CD4-positive, CD25-positive, alpha-beta regulatory T cell (primary cell): ENCODE results near the gene TMEM116. TPM values are rescaled to one million over a fixed set of nuclear protein-coding genes. Genes with fewer than 3 reads are reported as not detected.
A peak's percentile ranks its signal among the peaks of the same experiment; 100 is the strongest.
"Not testable (repeated sequence)": the region's sequence is repeated elsewhere in the genome, so short reads cannot be mapped to it uniquely, and the experiment has no call there.

ENCODE experiments used
- ATAC-seq, 2 donors: fragments of 150-1000 bp; cut with Tn5 transposase; one replicate each; pipeline ENCODE4 v1.10.0; 2021; ENCODE audit warnings: low read depth in 2 of 2, moderate number of reproducible peaks in 2 of 2, moderate library complexity in 1 of 2
- DNase-seq, 3 donors: peaks; one replicate each; pipeline versions ENCODE4 v3.0.0 to v3.0.0-alpha.2; 2012 to 2022; ENCODE audit warnings: mixed read lengths in 1 of 3
- H3K27ac ChIP-seq: one replicate; pipeline ENCODE4 v1.7.0; 2013; ENCODE audit warnings: mild to moderate bottlenecking, low read length; ENCODE audit not compliant: insufficient read depth, poor library complexity, severe bottlenecking
- H3K27me3 ChIP-seq: one replicate; pipeline ENCODE4 v1.7.0; 2013; ENCODE audit warnings: low read length; ENCODE audit not compliant: control insufficient read depth, insufficient read depth
- H3K36me3 ChIP-seq: one replicate; pipeline ENCODE4 v1.7.0; 2013; ENCODE audit warnings: mild to moderate bottlenecking, low read length, moderate library complexity; ENCODE audit not compliant: control insufficient read depth, insufficient read depth
- H3K4me1 ChIP-seq: 2 replicates; pipeline ENCODE4 v1.7.0; 2013; ENCODE audit warnings: mild to moderate bottlenecking, low read length; ENCODE audit not compliant: insufficient read depth, control insufficient read depth, poor library complexity, severe bottlenecking
- H3K4me3 ChIP-seq: one replicate; pipeline ENCODE4 v1.7.0; 2013; ENCODE audit warnings: low read depth, mild to moderate bottlenecking, low read length, moderate library complexity
- H3K9me3 ChIP-seq, 2 experiments: 1 replicate in 1 of 2; 2 replicates in 1 of 2; pipeline ENCODE4 v1.7.0; 2013; ENCODE audit warnings: low read length in 2 of 2, mild to moderate bottlenecking in 1 of 2, moderate library complexity in 1 of 2; ENCODE audit not compliant: control insufficient read depth in 2 of 2
- H3K27ac Mint-ChIP-seq, 3 donors: one replicate each; pipeline ENCODE4 v1.8.0; 2020 to 2022; ENCODE audit warnings: mild to moderate bottlenecking in 3 of 3, mixed read lengths in 3 of 3, moderate library complexity in 2 of 3
- H3K27me3 Mint-ChIP-seq: one replicate; pipeline ENCODE4 v1.8.0; 2022; ENCODE audit warnings: mild to moderate bottlenecking, mixed read lengths
- H3K36me3 Mint-ChIP-seq: one replicate; pipeline ENCODE4 v1.8.0; 2020; ENCODE audit warnings: mixed read lengths
- H3K4me1 Mint-ChIP-seq, 4 donors: one replicate each; pipeline ENCODE4 v1.8.0; 2020 to 2022; ENCODE audit warnings: mixed read lengths in 4 of 4, mild to moderate bottlenecking in 1 of 4
- H3K4me3 Mint-ChIP-seq, 4 donors: one replicate each; pipeline ENCODE4 v1.8.0; 2020 to 2022; ENCODE audit warnings: mild to moderate bottlenecking in 4 of 4, mixed read lengths in 4 of 4, moderate library complexity in 3 of 4
- H3K9me3 Mint-ChIP-seq, 7 donors: one replicate each; pipeline ENCODE4 v1.8.0; 2020 to 2022; ENCODE audit warnings: mixed read lengths in 7 of 7, mild to moderate bottlenecking in 3 of 7, moderate library complexity in 2 of 7
- polyA plus RNA-seq, 4 donors: library from polyadenylated mRNA; unstranded; fragments of 300-500 nt; fragmentation: Illumina TruSeq; gene quantifications; one replicate each; pipeline ENCODE4 v1.2.3, GENCODE V29; 2021
- total RNA-seq: library from RNA; stranded (reverse); gene quantifications from one replicate; pipeline ENCODE4 v1.2.3, GENCODE V29; 2022

Gene TMEM116
- total RNA-seq (20.2 TPM), polyA plus RNA-seq (10 to 100 TPM; 25.2 to 38.4 (median 30.7) TPM)

DNA sequence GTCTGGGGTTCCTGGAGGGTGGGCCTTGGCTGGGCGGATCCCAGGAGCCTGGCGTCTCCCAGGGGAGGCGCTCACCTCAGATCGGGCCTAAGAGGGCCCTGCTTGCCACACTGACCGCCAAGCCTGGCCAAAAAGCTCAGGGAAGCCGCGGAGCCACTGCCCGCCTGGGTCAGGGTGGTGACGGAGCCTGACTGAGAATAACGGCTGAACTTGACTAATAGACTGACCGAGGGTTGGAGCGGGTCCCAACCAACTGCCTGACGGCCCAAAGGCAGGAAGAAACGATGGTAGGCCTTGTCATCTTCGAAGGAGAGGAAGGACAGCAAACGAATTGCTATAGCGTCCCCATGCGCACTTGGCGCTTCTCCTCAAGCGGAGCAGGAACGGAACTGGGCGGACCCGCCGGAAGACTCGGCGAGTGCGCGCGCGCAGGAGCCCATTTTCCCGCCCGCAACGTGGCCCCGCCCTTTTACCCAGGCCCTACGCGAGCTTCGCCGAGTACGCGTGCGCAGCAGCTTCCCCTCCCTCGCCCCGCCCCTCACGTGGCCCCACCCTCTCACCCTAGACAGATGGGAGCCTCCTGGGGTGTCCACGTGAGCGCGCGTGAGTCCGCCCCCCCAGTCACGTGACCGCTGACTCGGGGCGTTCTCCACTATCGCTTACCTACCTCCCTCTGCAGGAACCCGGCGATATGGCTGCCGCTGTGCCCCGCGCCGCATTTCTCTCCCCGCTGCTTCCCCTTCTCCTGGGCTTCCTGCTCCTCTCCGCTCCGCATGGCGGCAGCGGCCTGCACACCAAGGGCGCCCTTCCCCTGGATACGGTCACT is at the start of gene TMEM116, which contains the start of gene ERP29:
TMEM116 (minus strand) TSS at position 391 of the 826 bp plus-strand sequence. CDS start 7,895 bp downstream, outside the sequence.
ERP29 (plus strand) TSS at position 652 of the 826 bp plus-strand sequence; CDS start at position 692, 40 bp downstream.
- no peaks in the 10 kb centered on the region for H3K27me3 Mint-ChIP-seq
- H3K36me3 Mint-ChIP-seq = peaks cover 26% of the 10 kb centered on the region
- Histone ChIP-seq H3K27ac (peak within 1 kb of the TSS; percentile 98), H3K4me1 (peaks cover 52% of the 10 kb centered on the region), H3K9me3 (no peaks in the 10 kb centered on the region), H3K36me3 (peaks cover 19% of the 10 kb centered on the region), H3K27me3 (no peaks in the 10 kb centered on the region), H3K4me3 (peak within 1 kb of the TSS; percentile 84)
- ATAC-seq (peak; percentile 87 to 89), DNase-seq (peak; percentile 99 to 100 (median 99))
- H3K4me1 Mint-ChIP-seq = peaks cover 28 to 73% (median 46%) of the 10 kb centered on the region in 4 donors
- peaks cover 0 to 5% (median 4%) of the 10 kb centered on the region in 7 donors for H3K9me3 Mint-ChIP-seq
- H3K4me3 Mint-ChIP-seq = peak within 1 kb of the TSS; percentile 94 to 95 (median 94)
- peak within 1 kb of the TSS; percentile 95 to 99 (median 96) for H3K27ac Mint-ChIP-seq

DNA sequence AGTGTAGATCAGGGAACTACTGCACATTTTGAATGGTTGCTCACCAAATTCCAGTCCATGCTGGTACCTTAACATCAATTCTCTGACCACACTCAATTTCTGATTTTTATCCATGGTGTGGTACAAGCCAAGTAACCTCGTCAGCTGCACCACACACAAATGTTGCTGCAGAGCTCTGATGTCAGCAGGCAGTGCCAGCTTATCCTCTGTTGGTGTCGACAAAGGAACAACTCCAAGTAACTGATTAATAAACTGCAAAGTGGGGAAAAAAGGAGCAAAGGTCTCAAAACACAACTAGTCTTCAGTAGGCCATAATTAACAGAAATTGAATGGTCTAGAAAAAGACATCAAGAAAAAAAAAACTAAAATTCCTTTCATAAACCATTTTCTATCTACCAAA is 48.2 kb upstream of the TMEM116 start:
- Histone ChIP-seq H3K36me3 (peaks cover 54% of the 10 kb centered on the region), H3K27me3 (no peaks in the 10 kb centered on the region), H3K27ac (no peak overlapping the region), H3K4me1 (no peaks in the 10 kb centered on the region), H3K4me3 (no peak overlapping the region), H3K9me3 (no peaks in the 10 kb centered on the region)
- Mint-ChIP-seq H3K9me3 (no peaks in the 10 kb centered on the region), H3K36me3 (peaks cover 35% of the 10 kb centered on the region), H3K4me3 (no peak overlapping the region), H3K27me3 (no peaks in the 10 kb centered on the region), H3K4me1 (peaks cover 0 to 5% (median 0%) of the 10 kb centered on the region in 4 donors), H3K27ac (no peak overlapping the region)
- no peak for ATAC-seq
- DNase-seq = no peak

DNA sequence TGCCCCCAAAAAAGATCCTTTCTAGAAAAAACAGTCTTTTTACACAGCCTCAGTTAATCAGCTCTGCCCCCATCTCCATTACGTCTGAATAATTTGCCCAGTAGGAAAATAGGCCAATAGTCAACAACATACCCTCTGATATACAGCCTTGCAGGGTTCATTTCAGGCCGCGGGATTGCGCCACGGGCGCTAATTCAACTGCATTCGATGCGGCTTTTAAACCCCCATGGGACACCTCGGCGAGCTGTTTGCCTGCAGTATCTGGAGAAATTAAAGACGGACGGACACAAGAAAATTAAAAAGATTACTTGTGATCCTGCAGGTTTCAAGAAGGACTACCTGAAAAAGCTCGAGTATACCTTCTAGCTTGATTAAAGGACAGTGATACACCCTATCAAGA is 36.4 kb upstream of the TMEM116 start:
- Mint-ChIP-seq H3K27me3 (no peaks in the 10 kb centered on the region), H3K9me3 (no peaks in the 10 kb centered on the region), H3K4me3 (no peak overlapping the region), H3K4me1 (peaks cover 2 to 8% (median 7%) of the 10 kb centered on the region in 4 donors), H3K27ac (no peak overlapping the region), H3K36me3 (peaks cover 43% of the 10 kb centered on the region)
- ATAC-seq (no peak), DNase-seq (no peak)
- Histone ChIP-seq H3K9me3 (no peaks in the 10 kb centered on the region), H3K36me3 (peaks cover 84% of the 10 kb centered on the region), H3K4me3 (no peak overlapping the region), H3K27ac (no peak overlapping the region), H3K4me1 (no peaks in the 10 kb centered on the region), H3K27me3 (no peaks in the 10 kb centered on the region)

DNA sequence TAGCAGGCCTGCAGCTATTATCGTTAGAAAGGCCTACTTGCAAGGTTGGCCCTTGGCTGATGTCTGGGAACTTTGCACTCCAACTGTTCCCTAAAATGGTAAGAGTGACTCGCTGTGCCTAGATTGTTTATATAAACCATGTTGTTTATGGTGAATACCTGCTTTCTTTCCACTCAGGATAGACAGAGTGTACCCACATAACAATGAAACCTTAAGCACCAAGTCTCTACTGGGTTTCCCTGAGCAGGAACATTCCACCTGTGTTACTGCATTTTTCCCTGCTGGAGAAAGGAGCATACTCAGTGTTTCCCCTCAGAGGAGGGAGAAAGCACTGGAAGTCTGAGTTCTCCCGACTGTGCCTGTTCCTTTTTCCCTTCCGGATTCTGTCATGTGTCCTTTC is 33.0 kb upstream of the TMEM116 start:
- no peaks in the 10 kb centered on the region for H3K9me3 Mint-ChIP-seq
- peak overlapping the region in 1 of 3 donors; percentile 95 for H3K27ac Mint-ChIP-seq
- no peak overlapping the region for H3K27ac ChIP-seq
- H3K27me3 ChIP-seq = no peaks in the 10 kb centered on the region
- H3K36me3 Mint-ChIP-seq = peaks cover 39% of the 10 kb centered on the region
- peaks cover 2 to 7% (median 3%) of the 10 kb centered on the region in 4 donors for H3K4me1 Mint-ChIP-seq
- H3K9me3 ChIP-seq = no peaks in the 10 kb centered on the region
- no peak for ATAC-seq
- no peaks in the 10 kb centered on the region for H3K27me3 Mint-ChIP-seq
- no peaks in the 10 kb centered on the region for H3K4me1 ChIP-seq
- no peak for DNase-seq
- no peak overlapping the region for H3K4me3 ChIP-seq
- H3K36me3 ChIP-seq = peaks cover 77% of the 10 kb centered on the region
- no peak overlapping the region for H3K4me3 Mint-ChIP-seq

DNA sequence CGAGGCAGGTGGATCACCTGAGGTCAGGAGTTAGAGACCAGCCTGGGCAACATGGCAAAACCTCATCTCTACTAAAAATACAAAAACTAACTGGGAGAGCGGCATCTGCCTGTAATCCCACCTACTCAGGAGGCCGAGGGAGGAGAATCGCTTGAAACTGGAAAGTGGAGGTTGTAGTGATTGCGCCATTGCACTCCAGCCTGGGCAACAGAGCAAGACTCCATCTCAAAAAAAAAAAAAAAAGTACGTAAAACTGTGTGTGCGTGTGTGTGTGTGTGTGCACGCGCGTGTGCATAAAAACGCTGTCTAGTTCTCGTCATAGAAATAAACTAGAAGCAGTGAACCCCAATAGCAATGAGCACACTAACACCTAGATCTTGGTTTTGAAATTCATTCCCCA is 23.6 kb upstream of the TMEM116 start:
- H3K36me3 ChIP-seq = peaks cover 80% of the 10 kb centered on the region

DNA sequence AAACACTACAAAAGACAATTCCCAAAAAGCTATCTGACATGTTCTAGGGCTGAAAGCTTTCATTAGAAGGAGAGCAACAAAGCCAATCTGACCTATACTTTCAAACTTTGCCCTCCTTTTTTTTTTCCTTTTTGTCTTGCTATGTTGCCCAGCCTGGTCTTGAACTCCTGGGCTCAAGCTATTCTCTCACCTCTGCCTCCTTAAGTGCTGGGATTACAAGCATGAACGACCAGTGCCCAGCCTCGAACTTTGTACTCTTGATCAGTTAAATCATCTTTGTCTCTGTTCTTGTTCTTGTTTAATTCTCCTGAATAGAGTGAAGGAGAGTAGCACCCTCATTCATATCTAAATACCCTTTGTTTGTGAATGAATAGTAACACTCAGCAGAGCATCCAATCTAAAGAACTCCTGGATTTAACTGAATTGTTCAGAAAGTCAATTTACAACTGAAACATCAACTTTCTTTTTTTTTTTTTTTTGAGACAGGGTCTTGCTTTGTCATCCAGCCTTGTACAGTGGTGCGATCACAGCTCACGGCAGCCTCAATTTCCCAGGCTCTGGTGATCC is 22.3 kb upstream of the TMEM116 start:
- H3K4me1 Mint-ChIP-seq = peaks cover 2 to 23% (median 5%) of the 10 kb centered on the region in 4 donors
- H3K27me3 ChIP-seq = no peaks in the 10 kb centered on the region
- no peak overlapping the region for H3K27ac ChIP-seq
- H3K36me3 Mint-ChIP-seq = peaks cover 50% of the 10 kb centered on the region
- DNase-seq (no peak), ATAC-seq (no peak)
- no peaks in the 10 kb centered on the region for H3K4me1 ChIP-seq
- H3K27ac Mint-ChIP-seq = no peak overlapping the region
- no peaks in the 10 kb centered on the region for H3K9me3 ChIP-seq
- H3K4me3 ChIP-seq = no peak overlapping the region
- H3K9me3 Mint-ChIP-seq = no peaks in the 10 kb centered on the region
- peaks cover 73% of the 10 kb centered on the region for H3K36me3 ChIP-seq
- H3K27me3 Mint-ChIP-seq = no peaks in the 10 kb centered on the region
- no peak overlapping the region for H3K4me3 Mint-ChIP-seq

More for the DNA sequence above, 23.6 kb upstream of the TMEM116 start:
- DNase-seq, H3K4me1 ChIP-seq, H3K27ac ChIP-seq, H3K4me3 Mint-ChIP-seq, H3K9me3 ChIP-seq, H3K4me3 ChIP-seq, ATAC-seq, H3K27me3 Mint-ChIP-seq, H3K9me3 Mint-ChIP-seq, H3K27me3 ChIP-seq: not testable (repeated sequence)
- peaks cover 43% of the 10 kb centered on the region for H3K36me3 Mint-ChIP-seq
- H3K27ac Mint-ChIP-seq = peak overlapping the region in 1 of 3 donors; percentile 68
- peaks cover 0 to 14% (median 3%) of the 10 kb centered on the region in 4 donors for H3K4me1 Mint-ChIP-seq

DNA sequence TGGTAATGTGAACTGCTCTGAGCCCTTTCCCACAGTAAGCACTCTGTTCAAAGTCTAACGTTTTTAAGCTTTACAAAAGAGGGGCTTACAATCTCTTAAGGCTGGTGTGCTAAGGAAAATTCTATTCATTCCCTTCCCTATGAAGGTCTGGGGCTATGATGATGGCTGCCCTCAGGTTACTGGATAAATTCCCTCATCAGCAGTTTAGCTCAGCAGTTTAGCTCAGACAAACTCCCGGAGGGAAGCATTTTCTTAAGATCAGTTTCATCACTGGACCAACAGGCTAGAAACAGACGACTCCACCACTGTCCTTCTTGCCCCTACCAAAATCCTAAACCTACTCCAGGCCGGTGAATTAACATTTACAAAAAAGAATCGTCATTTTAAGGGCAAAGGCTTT is 19.3 kb upstream of the TMEM116 start:
- Histone ChIP-seq H3K27me3 (no peaks in the 10 kb centered on the region), H3K4me1 (no peaks in the 10 kb centered on the region), H3K9me3 (no peaks in the 10 kb centered on the region), H3K36me3 (peaks cover 63% of the 10 kb centered on the region), H3K4me3 (no peak overlapping the region), H3K27ac (no peak overlapping the region)
- no peak overlapping the region for H3K4me3 Mint-ChIP-seq
- H3K27ac Mint-ChIP-seq = peak overlapping the region in 2 of 3 donors; percentile 49 to 73
- no peaks in the 10 kb centered on the region for H3K27me3 Mint-ChIP-seq
- peaks cover 37% of the 10 kb centered on the region for H3K36me3 Mint-ChIP-seq
- no peak for ATAC-seq
- DNase-seq = no peak
- H3K9me3 Mint-ChIP-seq = no peaks in the 10 kb centered on the region
- peaks cover 4 to 24% (median 10%) of the 10 kb centered on the region in 4 donors for H3K4me1 Mint-ChIP-seq
